Keratinocyte (primary cell): ENCODE measurements around the gene GINS1.

ENCODE experiments used
- EZH2 ChIP-seq: IDR thresholded peaks from one replicate; pipeline ENCODE4 v1.6.1; 2012; ENCODE audit warnings: inconsistent platforms, mild to moderate bottlenecking, low read length, moderate library complexity
- TF ChIP-seq, protein P1 (sequence below), 3 experiments: IDR thresholded peaks in 1 of 3; conservative IDR thresholded peaks in 1 of 3; optimal IDR thresholded peaks in 1 of 3; 2 replicates in 2 of 3; 3 replicates in 1 of 3; pipeline versions ENCODE3 to v1.5.1; 2011; ENCODE audit warnings: low read length in 3 of 3, mild to moderate bottlenecking in 3 of 3, moderate library complexity in 2 of 3, control low read depth in 1 of 3, inconsistent platforms in 1 of 3; ENCODE audit not compliant: insufficient read depth in 2 of 3; ENCODE audit errors: extremely low read depth in 1 of 3

DNA sequence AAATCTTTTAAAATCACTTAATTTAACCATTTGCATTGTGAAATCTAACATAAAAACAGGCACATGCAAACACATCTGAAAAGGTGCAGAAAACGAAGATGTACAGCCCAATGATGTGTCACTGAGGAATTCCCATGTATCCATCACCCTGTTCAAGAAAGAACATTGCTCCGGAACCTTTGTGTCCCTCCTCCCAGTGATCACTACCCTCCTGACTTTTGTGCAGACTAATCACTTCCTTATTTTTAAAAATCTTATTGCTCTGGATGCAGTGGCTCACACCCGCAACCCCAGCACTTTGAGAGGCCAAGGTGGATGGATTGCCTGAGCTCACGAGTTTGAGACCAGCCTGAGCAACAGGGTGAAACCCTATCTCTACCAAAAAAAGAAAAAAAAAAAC lies 14.6 kb downstream of the GINS1 start:
- TF ChIP-seq, protein P1, sequence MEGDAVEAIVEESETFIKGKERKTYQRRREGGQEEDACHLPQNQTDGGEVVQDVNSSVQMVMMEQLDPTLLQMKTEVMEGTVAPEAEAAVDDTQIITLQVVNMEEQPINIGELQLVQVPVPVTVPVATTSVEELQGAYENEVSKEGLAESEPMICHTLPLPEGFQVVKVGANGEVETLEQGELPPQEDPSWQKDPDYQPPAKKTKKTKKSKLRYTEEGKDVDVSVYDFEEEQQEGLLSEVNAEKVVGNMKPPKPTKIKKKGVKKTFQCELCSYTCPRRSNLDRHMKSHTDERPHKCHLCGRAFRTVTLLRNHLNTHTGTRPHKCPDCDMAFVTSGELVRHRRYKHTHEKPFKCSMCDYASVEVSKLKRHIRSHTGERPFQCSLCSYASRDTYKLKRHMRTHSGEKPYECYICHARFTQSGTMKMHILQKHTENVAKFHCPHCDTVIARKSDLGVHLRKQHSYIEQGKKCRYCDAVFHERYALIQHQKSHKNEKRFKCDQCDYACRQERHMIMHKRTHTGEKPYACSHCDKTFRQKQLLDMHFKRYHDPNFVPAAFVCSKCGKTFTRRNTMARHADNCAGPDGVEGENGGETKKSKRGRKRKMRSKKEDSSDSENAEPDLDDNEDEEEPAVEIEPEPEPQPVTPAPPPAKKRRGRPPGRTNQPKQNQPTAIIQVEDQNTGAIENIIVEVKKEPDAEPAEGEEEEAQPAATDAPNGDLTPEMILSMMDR (optimal IDR thresholded peaks at IDR 0.05 in 1 of 3, IDR thresholded peaks at IDR 0.05 in 1 of 3, conservative IDR thresholded peaks at IDR 0.05 in 1 of 3; ENCODE audit: extremely low read depth in 1 of 3, insufficient read depth in 2 of 3, low read length in 3 of 3) = no peak
- TF ChIP-seq EZH2 = no peak
